NCI-H226 (cell line): ENCODE data around the gene HOXD9.

ENCODE experiments used
- DNase-seq: peaks from one replicate; pipeline ENCODE4 v3.0.0-alpha.2; 2015

HOXD9 gene

DNA sequence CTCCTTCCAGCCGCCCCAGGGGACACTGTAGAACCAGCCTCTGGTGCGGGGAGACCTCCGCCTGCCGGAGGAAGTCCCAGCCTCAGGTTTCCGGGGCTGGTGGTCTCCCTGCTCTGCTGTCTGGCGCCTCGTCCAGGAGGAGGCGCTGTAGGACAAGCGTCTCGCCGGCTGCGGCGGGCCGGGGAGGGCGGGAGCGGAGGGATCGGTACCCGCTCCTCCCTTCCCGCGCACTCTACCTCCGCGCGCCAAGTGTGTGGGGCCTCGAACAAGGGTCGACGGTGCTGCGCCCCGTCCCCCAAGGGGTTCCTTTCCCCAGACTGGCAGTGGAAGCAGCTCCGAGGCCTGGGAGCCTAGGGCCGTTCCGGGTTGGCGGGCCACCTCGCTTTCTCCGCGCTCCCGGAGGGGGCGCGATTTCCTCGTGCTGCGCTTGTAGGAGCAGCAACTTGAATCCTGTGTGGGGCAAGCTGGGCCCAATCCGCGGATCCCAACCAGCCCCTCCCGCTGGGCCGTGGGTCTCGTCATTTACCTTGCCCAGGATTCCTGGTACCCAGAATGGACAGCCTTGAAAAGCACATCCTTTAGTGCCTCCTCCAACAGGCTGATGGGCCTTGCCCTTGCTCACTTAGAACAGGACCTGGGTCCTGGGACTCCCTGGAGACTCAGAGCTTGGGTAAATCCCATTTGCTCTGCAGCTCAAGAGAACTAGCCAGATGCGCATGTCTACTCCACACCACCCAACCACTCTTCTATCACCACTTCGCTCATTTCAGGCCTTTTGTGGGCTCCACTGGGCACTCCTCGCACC is 18.2 kb downstream of the HOXD9 start:
- DNase-seq = peak; percentile 60

DNA sequence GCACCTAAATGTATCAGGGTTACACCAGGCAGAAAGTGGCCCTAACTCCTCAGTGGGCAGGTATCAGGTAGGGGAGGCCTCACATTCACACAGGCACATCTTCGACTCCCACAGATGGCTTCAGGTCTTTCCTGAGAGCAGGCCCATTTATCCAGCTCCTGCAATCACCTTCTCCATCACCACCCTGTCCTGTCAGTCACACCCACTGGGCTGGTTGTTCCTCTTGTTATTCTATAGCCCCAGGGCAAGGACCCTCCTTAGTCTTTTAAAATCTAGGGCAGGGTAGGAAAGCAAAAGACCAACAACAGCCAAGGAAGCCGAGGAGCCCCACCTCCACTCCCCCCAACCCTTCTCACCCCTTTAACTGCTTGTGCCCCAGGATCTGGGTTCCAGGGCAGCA is 19.8 kb downstream of the HOXD9 start:
- no peak for DNase-seq

GRCh38 chr2:176145085-176145969 is 22.8 kb downstream of the HOXD9 start:
- no peak for DNase-seq

- DNase-seq = no peak
Measured at GRCh38 chr2:176146101-176146500, 23.6 kb downstream of the HOXD9 start.

DNA sequence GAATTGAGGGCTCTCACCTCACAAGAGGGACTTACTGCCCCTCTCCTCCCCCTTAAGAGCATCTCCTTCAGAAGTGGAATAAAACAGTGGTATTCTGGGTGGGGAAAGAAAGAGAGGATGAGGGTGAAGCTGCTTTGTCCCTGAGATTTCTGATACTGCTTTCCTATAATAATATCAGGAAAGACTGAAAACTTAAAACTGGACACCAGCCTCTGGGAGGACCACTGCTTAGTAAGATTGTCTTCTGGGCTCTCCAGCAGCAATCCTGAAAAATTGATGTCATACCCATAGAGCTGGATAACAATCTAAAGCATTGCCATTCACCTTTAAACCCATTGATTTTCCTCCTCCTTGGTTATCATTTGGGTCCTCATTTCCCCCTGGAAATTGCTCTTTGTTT is 24.1 kb downstream of the HOXD9 start:
- DNase-seq = no peak

GRCh38 chr2:176147210-176147799 is 24.8 kb downstream of the HOXD9 start:
- DNase-seq = no peak

GRCh38 chr2:176147800-176148496 is 25.4 kb downstream of the HOXD9 start:
- DNase-seq = no peak

- DNase-seq = no peak
Measured at GRCh38 chr2:176148751-176149421, 26.4 kb downstream of the HOXD9 start.

DNA sequence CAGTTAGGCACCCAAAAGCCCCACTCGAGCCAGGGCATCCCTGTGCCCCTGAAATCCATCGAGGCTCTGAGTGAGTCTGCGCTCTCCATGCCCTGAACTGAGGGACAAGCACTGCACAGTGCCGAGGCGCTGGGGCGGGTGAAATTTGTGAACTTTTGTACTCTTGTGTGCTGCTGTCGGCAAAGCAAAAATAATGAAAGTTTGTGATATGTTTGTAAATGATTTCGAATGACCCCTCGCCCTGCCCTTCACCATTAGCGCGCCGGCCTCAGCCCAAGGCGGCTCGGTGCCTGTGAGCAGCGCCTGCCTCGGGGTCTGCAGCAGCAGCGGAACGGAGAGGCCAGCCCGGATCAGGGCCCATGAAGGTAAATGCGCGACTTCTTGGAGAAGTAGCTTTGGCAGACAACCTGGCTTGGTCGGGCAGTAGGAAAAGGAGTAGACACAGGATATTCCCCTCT is 27.0 kb downstream of the HOXD9 start:
- no peak for DNase-seq

- no peak for DNase-seq
Measured at GRCh38 chr2:176149939-176150583, 27.5 kb downstream of the HOXD9 start.

- DNase-seq = no peak
Measured at GRCh38 chr2:176150584-176151441, 28.3 kb downstream of the HOXD9 start.

DNA sequence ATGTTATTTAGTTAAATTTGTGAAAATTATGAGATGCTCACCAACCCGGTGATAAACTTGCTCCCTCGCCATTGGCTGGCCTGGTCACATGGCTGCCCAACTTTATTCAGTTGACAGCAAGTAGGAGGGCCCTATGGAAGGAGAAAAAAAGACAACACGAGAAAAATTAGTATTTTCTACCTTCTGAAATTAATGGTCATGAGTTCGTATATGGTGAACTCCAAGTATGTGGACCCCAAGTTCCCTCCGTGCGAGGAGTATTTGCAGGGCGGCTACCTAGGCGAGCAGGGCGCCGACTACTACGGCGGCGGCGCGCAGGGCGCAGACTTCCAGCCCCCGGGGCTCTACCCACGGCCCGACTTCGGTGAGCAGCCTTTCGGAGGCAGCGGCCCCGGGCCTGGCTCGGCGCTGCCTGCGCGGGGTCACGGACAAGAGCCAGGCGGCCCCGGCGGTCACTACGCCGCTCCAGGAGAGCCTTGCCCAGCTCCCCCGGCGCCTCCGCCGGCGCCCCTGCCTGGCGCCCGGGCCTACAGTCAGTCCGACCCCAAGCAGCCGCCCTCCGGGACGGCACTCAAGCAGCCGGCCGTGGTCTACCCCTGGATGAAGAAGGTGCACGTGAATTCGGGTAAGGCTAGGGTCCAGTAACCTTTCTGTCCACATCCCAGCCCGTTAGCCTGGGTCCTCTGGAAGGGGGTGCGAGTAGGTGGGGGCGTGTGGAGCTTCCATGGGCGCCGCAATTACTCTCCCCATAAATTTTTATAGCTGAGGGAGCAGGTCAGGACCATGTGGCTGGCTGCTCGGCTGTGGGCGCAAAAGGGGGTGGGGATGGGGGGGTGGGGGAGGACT is 29.1 kb downstream of the HOXD9 start, which contains the start of gene HOXD4:
HOXD4 (plus strand) TSS at position 109 of the 846 bp plus-strand sequence; CDS start at position 193, 84 bp downstream.
- no peak for DNase-seq

DNA sequence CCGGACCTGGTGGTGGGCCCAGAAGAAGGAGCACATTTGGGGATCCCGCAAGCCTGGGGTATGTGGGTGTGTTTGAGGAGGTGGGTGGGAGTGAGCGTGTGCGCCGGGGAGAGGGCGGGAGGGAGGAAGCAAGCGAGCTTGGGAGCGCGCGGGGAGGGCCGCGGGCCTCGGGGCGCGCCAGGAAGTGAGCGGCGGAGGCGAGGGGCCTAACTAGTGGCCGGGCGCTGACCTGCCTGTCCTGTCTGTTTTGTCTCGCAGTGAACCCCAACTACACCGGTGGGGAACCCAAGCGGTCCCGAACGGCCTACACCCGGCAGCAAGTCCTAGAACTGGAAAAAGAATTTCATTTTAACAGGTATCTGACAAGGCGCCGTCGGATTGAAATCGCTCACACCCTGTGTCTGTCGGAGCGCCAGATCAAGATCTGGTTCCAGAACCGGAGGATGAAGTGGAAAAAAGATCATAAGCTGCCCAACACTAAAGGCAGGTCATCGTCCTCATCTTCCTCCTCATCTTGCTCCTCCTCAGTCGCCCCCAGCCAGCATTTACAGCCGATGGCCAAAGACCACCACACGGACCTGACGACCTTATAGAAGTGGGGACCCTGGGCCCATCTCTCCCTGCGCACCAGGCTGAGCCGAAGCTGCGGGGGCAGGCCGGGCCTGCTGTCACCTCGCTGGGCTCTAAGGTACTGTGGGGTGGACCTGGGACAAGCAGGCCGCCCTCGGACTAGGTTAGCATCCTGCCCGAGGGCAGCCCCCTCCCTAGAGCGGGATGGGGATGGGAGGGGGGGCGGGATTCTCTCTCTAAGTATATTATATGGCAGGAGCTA is 30.0 kb downstream of the HOXD9 start:
- DNase-seq = no peak

GRCh38 chr2:176154576-176155252 is 32.2 kb downstream of the HOXD9 start:
- DNase-seq = no peak

- no peak for DNase-seq
Measured at GRCh38 chr2:176155356-176156044, 33.0 kb downstream of the HOXD9 start.

- DNase-seq = no peak
Measured at GRCh38 chr2:176156301-176156806, 33.8 kb downstream of the HOXD9 start.

GRCh38 chr2:176156807-176157498 is 34.4 kb downstream of the HOXD9 start, which contains the start of gene HOXD3:
Gene HOXD3, plus strand, starts transcription at chr2:176157307. Its CDS starts 11,808 bp downstream, at chr2:176169115.
- DNase-seq = no peak
